OCI-LY1 (cell line): ENCODE data around the gene SCLY.

ENCODE experiments used
- CTCF ChIP-seq: fragments of 200-600 bp; sonication (generic), shearing (Covaris generic); IDR thresholded peaks from 2 replicates; pipeline ENCODE4 v1.5.1; 2017; ENCODE audit warnings: mild to moderate bottlenecking, antibody characterized with exemption, low read length, moderate library complexity, mixed read lengths
- EZH2 ChIP-seq: fragments of 200-600 bp; sonication (generic), shearing (Covaris generic); IDR thresholded peaks from 2 replicates; pipeline ENCODE4 v1.8.0; 2017; ENCODE audit warnings: borderline replicate concordance, mixed run types, mild to moderate bottlenecking, antibody characterized with exemption, low read length, moderate library complexity, mixed read lengths

- TF ChIP-seq CTCF (no peak), EZH2 (no peak)
These were observed 63.2 kb downstream of the SCLY start for GRCh38 chr2:238123991-238124470.
